DMS79 (cell line): ENCODE data around the gene OR8A1.

Source experiments
- DNase-seq: peaks from one replicate; lab custom pipeline; 2025; lab: John Stamatoyannopoulos, UW

The OR8A1 gene

DNA sequence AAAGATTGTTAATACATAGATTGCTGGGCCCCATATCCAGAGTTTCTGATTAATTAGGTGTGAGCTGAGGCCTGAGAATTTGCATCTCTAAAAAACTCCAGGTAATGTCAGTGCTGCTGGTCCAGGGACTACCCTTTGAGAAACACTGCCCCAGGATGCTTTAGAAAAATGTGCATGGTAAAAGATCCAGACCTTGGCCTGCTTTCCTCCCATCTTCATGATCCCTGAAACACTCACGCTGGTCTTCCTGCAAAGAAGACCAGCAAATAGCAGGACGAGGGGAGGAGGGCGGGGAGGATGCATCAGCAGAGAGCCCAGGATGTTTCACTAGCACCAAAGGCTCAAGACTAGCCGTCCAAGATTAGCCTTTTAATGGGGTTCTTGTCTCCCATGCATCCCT lies at the start of gene OR8A1:
OR8A1 (plus strand) TSS at position 301 of the 400 bp plus-strand sequence. CDS start 123 bp downstream, outside the sequence.
- DNase-seq, result no peak

DNA sequence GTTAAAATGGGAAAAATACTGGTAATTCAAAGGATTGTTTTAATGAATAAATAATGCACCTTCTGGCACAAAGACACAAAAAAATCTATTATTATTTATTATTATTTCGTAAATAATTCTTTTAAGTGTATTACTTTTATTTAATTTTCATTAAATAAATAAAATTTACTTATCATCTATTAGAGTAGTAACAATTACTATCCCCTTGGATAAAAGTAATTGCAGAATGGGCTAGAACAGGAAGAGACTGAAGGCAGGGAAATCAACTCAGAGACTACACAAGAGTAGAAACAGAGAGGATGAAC lies 49.3 kb upstream of the OR8A1 start:
- no peak for DNase-seq

DNA sequence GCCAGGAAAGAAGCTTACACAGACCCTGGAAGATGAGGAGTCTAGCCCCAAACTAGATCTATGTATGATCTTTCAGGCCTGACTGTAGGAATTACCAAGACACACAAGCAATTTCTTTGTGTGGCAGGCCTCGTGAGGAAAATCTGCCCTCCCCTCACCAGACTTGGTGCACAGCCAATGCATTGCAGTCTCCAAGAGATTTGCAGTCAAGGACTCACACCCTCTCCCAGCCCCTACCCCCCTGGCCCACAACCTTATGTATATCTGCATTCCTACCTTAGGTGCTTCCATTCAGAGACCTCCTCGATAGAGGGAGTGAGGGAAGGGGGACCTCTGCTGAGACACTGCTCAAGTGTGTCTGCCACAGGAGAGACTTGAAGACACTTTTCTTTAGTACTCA lies 36.2 kb upstream of the OR8A1 start:
- no peak for DNase-seq

DNA sequence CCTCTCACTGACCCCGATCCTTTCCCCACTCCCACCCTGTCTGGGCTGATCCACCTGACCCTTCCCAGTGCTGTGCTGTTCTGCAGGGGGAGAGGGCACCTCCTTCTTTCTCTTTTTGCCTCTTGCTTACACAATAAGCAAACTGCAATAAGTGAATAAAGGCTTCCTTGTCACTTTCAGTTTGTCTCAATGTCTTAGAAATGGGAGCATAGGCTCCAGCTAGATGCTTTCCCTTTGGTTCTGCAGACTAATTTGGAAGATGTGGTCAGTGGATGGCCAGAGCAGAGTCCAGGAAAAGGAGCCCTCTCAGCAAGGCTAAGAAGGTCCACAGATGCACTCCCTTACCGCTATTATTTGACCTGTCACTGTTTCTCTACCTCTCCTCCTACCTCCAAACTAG lies 35.7 kb upstream of the OR8A1 start:
- DNase-seq, result no peak

DNA sequence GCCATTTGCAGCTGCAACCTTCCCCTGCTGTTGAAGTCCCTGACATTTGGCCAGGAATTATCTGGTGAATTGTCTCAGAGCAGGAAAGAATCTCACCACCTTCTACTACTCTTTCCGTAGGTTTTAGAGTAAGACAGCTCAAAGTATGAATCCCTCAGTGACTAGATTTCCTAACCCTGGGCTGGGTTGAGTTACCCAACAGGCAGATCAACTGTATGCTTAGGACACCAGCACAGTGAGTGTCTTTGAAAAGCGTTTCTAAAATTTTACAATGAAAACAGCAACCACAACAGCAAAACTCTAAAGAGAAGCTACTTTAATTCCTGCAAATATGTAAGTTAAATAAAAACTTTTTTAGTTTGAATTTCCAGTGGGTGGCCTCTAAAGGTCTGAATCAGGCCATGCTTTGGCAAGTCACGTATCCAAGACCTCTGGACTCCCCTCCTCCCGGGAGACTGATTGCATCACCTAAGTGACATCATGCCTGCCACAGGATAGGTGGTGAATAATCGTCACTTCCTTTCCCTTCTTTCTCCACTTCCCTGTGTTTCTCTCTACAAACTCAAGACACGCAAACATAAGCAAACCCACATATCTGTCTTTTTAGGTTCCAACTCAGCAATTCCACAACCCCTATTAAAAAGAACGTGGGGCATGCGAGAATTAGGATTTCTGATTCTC lies 34.1 kb upstream of the OR8A1 start:
- no peak for DNase-seq

DNA sequence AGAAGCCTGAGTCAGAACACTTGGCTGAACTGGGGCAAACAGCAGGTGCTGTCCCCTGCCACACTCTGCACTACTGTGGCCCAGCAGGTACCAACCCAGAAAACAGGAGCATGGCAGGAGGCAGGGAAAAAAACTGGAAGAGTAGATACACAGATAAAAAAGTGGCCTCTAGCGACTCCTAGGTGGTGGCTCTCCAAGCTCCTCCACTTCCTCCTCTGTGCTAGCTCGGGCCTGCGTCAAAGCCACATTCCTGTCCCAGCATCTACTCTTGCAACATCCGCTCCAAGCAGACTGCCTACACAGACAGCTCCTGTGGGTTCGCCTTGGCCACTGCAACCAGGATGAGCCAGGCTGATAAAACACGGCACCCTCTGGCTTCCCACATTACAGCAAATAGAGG lies 33.3 kb upstream of the OR8A1 start:
- DNase-seq, result no peak

DNA sequence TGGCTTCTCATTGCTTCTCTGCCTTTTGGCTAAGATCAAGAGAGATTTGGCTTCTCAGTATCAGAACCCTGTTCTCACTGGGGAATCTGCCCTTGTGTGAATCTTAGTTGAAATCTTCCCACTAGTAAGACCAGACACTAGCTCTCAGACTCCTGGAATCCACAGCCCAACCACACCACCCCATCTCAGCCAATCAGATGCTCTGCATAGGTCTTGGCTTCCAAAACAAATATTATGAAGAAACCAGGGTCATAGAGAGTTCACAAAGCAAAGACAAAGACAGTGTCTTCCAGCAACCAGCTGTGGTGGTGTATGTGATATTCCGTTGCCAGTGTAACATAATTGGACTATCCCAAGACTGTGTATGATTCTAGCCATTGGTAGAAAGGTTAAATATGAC lies 31.8 kb upstream of the OR8A1 start:
- no peak for DNase-seq

DNA sequence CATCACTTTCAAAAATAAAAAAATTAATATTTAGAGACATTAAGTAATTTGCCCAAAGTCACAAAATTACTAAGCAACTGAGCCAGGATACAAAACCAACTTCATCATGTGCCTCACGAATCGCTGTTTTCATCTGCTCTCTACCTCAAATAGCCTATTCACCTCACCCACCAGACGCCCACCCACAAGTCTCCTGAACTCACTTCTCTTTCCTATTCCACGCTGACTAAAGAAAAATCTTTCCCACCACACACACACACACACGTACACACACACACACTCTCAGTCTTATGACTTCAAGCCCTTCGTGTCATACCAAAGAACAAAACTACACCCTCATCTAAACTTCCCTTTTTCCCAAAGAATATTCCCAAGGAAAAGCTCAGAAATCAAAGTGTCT lies 28.6 kb upstream of the OR8A1 start:
- no peak for DNase-seq

DNA sequence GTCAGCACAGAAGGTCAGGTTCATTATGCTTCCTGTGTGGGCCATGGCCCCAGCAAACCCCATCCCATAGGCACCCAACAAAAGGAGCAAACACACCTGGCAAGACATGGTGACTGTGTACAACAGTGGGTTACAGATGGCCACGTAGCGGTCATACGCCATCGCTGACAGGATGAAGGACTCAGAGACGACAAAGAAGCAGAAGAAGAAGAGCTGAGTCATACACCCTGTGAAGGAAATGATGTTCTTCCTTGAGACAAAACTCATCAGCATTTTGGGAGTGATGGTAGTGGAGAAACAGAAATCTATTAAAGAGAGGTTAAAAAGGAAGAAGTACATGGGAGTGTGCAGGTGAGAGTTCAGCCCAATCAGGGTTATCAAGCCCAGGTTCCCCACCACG lies 26.7 kb upstream of the OR8A1 start:
- DNase-seq, result no peak

DNA sequence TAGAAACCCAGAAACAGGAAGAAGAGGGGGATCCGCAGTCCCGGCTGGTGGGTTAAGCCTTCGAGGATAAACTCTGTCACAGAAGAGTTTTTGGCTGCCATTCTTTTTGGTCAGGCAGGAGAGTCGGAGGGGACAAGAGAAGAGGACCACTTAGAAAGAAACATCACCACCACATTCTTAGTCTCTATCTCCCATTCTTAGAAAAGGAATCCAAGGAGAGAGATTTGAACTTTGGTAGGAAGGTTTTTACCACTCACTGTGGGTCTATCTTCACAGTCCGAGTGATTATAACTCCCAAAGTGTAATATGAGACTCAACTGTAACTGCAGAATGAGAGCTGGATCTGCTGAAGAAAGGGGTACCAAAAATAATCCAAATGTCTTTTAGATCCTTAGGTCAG lies 26.2 kb upstream of the OR8A1 start, which contains the start of gene OR8B12:
OR8B12 (minus strand) TSS at position 101 of the 400 bp plus-strand sequence; CDS start at position 101, 0 bp downstream.
- DNase-seq, result no peak

DNA sequence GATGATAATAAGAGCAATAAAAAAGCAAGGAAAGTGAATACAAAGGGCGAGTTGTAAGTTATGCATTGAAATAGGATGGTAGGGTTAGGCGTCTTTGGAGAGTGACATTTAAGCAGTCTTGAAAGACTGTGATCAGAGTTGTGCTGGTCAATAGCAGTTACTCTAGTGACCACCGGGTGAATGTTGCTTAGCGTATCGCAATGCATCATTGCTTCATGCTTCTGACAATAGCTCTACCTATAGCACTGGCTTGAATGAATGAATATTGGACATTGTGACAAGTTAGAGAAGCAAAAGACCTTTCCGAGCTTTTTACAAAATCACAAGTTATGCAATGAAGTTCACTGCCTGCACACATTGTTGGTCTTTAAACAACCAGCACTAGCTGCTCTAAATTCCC lies 18.6 kb upstream of the OR8A1 start:
- no peak for DNase-seq

DNA sequence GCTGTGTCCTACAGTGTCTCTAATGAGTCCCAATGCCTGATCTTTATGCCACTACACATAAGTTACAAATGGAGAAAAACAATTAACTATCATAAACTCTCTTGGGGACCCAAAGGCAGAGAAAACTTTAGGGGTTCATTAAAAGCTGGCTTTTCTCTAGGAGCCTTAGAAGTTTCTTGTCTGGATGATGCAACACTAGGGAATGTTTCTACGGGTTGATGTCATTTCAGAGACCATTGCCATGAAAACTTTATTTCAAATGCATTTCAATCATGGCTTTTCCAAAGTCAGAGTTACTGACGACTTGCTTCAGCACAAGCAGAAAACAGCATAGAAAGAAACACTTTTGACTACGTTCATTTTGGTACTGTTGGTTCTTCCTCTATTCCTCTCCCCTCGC lies 17.8 kb upstream of the OR8A1 start:
- no peak for DNase-seq

DNA sequence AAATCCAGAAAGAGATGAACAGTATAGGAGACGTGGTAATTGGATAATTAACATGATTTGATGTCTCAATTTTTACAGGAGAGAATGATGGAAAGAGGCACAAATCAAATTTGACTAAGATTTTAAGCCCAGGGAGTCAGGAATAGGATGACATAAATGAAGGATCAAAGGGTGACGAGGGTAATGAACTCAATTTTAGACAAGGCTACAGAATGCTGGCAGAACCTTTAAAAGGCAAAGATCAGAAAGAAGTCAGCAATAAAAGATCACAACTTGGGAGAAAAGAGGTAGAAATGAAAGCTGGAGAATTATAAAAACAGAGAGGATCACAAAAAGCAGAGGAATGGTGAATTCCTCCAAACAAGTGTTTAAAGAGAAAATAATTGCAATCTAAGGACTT lies 13.0 kb upstream of the OR8A1 start:
- DNase-seq, result no peak

DNA sequence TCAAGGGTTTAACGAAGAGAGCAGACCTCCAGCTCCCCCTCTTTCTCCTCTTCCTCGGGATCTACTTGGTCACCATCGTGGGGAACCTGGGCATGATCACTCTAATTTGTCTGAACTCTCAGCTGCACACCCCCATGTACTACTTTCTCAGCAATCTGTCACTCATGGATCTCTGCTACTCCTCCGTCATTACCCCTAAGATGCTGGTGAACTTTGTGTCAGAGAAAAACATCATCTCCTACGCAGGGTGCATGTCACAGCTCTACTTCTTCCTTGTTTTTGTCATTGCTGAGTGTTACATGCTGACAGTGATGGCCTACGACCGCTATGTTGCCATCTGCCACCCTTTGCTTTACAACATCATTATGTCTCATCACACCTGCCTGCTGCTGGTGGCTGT lies 363 bp downstream of the OR8A1 start:
- no peak for DNase-seq

DNA sequence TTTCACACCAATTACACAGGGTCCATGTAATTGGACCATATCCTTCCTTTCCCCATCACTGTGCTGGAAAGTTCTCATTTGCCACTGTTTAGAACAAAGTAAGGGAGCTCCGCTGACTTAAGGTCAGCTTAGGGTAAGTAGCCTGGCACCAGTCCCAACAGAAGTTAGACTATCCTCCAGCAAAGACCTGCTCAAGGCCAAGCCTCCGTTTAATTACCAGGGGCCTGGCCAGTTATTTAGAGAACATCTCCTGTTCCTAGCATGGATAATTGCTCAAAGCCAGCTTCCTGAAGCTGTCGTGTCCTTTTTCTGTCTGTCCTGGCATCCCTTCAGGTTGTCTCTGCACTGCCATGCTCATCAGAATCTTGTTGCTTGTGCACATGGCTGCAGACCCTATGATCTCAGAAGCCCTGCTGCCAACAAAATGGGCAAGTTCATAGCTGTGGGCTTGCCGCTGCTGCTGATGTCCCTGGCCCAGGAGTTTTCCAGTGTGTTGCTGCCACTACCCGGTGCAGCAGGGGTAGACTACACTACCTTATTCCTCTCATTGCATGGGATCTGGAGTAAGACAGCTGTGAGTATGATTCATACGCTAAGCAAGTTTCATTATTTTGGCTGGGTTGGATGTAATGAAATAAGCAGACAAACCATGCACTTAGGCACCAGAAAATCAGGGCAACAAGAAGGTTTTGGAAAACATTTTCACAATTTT lies 8.1 kb downstream of the OR8A1 start:
- no peak for DNase-seq

DNA sequence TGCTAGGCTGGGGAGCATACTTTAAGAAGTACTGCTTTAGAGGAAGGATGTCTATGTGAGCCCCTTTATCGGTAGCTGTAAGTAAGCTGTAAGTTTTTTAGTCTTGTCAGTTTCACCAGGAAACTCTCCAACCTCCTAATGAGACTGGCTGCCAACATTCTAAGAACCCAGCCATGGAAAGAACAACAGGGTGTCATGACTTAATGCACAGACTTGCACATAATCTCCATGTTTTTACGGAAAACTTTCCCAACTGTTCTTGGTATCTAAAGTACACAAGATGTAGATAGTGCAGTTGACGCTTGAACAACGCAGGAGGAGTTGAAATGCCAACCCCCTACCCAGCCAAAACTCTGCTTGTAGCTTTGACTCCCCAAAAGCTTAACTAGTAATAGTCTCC lies 9.0 kb downstream of the OR8A1 start:
- no peak for DNase-seq

DNA sequence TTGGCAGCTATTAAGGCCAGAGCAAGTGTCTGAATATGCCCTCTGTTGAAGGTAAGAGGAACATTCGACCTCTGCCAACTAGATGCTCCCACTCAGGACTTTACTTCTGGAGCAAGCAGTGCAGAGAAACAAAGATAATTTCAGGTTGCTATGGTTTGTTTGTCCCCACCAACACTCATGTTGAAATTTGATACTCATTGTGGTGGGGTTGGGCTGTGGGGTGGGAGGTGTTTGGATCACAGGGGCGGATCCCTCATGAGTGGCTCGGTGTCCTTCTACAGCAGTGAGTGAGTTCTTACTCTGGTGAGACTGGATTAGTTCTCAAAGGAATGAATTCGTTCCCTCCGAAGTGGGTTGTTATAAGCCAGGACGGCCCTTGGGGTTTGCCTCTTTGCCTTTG lies 12.0 kb downstream of the OR8A1 start:
- no peak for DNase-seq

DNA sequence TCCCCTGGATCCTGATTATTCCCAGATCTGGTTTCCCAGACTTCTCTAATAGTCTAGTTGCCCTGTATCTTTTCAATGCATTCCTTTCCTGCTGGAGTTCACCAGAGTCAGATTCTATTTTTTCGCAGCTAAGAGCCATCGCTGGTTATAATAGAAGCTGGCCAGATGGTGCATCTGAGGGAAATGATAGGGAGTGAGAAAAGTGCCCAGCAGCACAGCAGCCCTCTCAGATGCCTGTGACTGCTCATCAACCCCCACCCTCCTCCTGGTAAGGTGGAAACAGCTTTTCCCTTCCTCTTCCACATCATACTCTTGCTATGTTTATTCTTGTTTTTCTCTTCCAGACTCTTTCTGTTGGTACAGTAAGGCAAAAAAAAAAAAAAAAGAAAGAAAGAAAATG lies 12.8 kb downstream of the OR8A1 start:
- no peak for DNase-seq

DNA sequence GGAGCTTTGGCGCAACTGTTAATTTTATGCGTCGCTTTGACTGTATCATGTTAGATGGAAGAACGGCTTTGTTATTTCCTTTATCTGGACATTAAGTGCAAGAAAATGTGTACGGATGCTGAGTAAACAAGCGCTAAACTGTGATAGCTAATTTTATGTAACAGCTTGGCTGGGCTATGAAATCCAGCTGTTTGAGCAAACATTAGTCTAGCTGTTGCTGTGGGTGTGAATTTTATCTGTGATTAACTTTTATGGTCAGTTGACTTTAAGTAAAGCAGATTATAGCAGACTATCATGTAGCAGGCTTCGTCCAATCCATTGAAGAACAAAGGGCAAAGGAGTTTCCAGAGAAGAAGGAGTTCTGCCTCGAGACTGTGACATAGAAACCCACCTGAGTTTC lies 14.0 kb downstream of the OR8A1 start:
- DNase-seq, result no peak

DNA sequence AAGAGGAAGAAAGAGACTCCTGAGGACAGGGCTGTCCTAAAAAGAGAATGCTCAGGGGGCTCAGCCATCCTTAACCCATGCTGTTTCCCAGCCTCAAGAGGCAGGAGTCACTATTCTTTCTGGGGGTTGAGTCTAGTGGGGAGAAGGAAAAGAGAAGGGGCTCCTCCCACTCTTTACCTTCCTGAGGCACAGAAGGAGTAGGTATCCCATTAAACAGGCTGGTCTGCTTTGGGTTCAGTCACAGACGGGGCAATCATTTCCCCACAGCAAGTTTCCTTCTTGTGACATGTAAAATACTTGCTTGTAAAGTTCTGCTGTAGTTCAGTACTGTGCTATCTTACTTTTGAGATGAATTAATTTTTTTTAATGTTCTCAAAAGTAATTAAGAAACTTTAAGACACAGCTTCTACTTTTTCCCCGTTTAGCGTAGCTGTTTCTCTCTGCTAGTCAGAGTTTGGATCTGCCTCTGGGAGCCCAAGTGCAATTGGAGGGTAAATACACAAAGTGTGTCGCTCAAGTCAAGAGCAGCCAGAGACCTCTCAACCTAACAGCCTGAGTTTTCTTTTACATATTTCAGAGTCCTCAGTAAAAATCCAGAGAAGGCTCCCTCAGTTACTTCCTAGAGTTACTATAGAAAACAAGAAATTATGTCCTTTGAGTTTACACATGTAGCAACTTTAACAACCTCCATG lies 15.0 kb downstream of the OR8A1 start:
- no peak for DNase-seq

DNA sequence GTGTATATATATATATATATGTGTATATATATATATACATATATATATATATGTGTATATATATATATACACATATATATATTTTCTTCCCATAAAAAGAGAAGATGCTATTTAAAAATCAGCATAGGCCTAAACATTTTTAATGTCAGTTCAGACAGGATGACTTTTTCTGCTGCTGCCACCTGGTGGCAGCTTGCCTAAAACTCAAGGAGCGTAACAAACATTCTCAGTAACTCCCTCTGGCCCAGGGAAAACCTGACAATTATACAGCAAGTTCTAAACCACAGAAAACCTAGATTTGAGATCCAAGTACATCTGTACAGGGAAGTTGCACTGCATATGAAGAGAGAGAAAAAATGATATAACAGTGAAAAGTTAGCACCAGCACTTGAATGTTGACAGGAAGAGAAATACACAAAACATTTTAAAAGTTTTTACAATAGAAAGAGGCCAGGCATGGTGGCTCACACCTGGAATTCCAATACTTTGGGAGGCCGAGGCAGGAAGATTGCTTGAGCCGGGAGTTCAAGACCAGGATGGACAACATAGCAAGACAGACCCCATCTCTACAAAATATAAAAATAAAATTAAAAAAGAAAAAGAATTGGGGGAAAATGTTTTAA lies 16.6 kb downstream of the OR8A1 start:
- no peak for DNase-seq

DNA sequence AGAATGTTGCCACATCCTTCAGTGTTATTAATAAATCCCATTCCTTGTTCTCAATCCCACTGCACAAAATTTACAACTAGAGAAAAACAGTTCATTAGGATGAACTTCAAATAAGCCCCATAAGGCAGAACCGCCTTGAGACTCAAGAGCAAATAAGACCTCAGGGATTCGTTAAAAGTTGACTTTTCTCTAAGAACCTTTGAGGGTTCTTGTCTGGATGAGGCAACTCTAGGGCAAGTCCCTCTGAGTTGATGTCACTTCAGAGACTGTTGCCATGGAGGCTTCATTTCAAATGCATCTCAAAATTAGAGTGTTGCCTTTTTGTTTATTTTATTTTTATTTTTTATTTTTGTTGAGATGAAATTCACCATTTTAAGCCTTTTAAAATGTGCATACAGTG lies 21.6 kb downstream of the OR8A1 start:
- no peak for DNase-seq

DNA sequence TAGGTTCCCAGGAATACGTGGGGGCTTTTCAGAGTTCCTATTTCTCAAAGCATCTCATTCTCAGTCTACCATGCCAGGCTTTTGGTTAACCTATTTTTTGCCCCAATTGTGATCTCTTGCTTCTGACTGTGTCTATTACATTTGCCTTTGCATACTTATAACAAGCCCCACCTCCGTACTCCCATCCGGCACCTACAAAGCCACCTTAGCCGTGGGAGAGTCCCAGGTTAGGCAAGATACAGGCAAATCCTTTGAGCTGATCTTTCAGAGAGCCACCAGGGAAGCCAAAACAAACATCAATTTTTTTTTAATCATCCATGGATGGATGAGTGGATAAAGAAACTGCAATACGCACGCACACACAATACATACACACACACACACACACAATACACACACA lies 22.8 kb downstream of the OR8A1 start:
- DNase-seq, result no peak
